ENCODE data around the gene GRN. TPM values are rescaled to one million over a fixed set of nuclear protein-coding genes. Genes with fewer than 3 reads are reported as not detected.
A peak's percentile ranks its signal among the peaks of the same experiment; 100 is the strongest.

Gene GRN
- total and polyA plus RNA-seq, 2 of the 13 experiments (the other 11 are each of a cell fraction or from before 2014, with no cell fraction given), result 86.6 to 143 TPM

- TF ChIP-seq ZNF136 (CRISPR knock-in tag; IDR thresholded peaks at IDR 0.05; ENCODE audit: low read depth) (no peak; the same call in 1 of the 2 replicates), ETS1 (CRISPR knock-in tag; IDR thresholded peaks at IDR 0.05) (no peak), GMEB1 (CRISPR knock-in tag; IDR thresholded peaks at IDR 0.05; ENCODE audit: borderline replicate concordance) (no peak), ZNF670 (CRISPR knock-in tag; IDR thresholded peaks at IDR 0.05; ENCODE audit: borderline replicate concordance) (no peak), TCF7 (IDR thresholded peaks at IDR 0.05; ENCODE audit: low read depth) (no peak), EP300 (IDR thresholded peaks at IDR 0.05; ENCODE audit: low read depth in 2 of 2, low read length in 2 of 2) (no peak), EP300 (CRISPR knock-in tag; IDR thresholded peaks at IDR 0.05; ENCODE audit: borderline replicate concordance) (no peak), ZBTB20 (CRISPR knock-in tag; IDR thresholded peaks at IDR 0.05; ENCODE audit: borderline replicate concordance, low read depth) (no peak), SNAPC5 (CRISPR knock-in tag; IDR thresholded peaks at IDR 0.05; ENCODE audit: borderline replicate concordance) (no peak), ISL2 (CRISPR knock-in tag; IDR thresholded peaks at IDR 0.05) (0 out of 2 replicates have a peak, but pooled peaks have one; percentile 45), PPARG (CRISPR knock-in tag; conservative IDR thresholded peaks at IDR 0.05) (no peak), EED (CRISPR knock-in tag; IDR thresholded peaks at IDR 0.05) (peak; percentile 62; the same call in 1 of the 2 replicates), MNT (IDR thresholded peaks at IDR 0.05) (no peak), PATZ1 (CRISPR knock-in tag; IDR thresholded peaks at IDR 0.05) (peak; percentile 65; the same call in 1 of the 2 replicates), MTA3 (CRISPR knock-in tag; IDR thresholded peaks at IDR 0.05) (no peak), SP5 (CRISPR knock-in tag; IDR thresholded peaks at IDR 0.05; ENCODE audit: borderline replicate concordance, low read depth) (peak; percentile 29; the same call in 1 of the 2 replicates), SRSF4 (IDR thresholded peaks at IDR 0.05; ENCODE audit: low read depth, low read length, poor library complexity, severe bottlenecking) (no peak), ZNF577 (CRISPR knock-in tag; IDR thresholded peaks at IDR 0.05; ENCODE audit: borderline replicate concordance, low read depth) (no peak), YEATS4 (CRISPR knock-in tag; IDR thresholded peaks at IDR 0.05; ENCODE audit: borderline replicate concordance) (peak; percentile 34; the same call in 1 of the 2 replicates), ZSCAN21 (CRISPR knock-in tag; IDR thresholded peaks at IDR 0.05; ENCODE audit: borderline replicate concordance) (no peak; the same call in 1 of the 2 replicates)
Observed at GRCh38 chr17:44385287-44386181, 40.4 kb downstream of the GRN start (continued).
